Spleen (tissue), 11 donors: Measurements from ENCODE around the gene GPRC5B. TPM values are rescaled to one million over a fixed set of nuclear protein-coding genes. Genes with fewer than 3 reads are reported as not detected.

Source experiments
- DNase-seq: peaks from one replicate; pipeline ENCODE4 v3.0.0-alpha.2; 2020
- H3K27ac ChIP-seq, 8 donors: fragments of 200-600 bp; sonication (generic) in 7 of 8; 1 replicate in 4 of 8; 2 replicates in 4 of 8; pipeline versions ENCODE4 v1.5.0 to v1.8.0; 2016 to 2021; ENCODE audit warnings: inconsistent platforms in 4 of 8, mild to moderate bottlenecking in 4 of 8, moderate library complexity in 1 of 8
- H3K27me3 ChIP-seq, 7 donors: fragments of 200-600 bp; sonication (generic) in 6 of 7; replicated peaks in 1 of 7; 1 replicate in 4 of 7; 2 replicates in 3 of 7; pipeline versions ENCODE4 v1.5.0 to v1.8.0; 2016 to 2021; ENCODE audit warnings: inconsistent platforms in 3 of 7, mild to moderate bottlenecking in 1 of 7
- H3K36me3 ChIP-seq, 6 donors: fragments of 200-600 bp; sonication (generic) in 5 of 6; 1 replicate in 4 of 6; 2 replicates in 2 of 6; pipeline versions ENCODE4 v1.5.0 to v1.8.0; 2016 to 2021; ENCODE audit warnings: inconsistent platforms in 2 of 6
- H3K4me1 ChIP-seq, 6 donors: fragments of 200-600 bp; sonication (generic) in 5 of 6; 1 replicate in 3 of 6; 2 replicates in 3 of 6; pipeline versions ENCODE4 v1.5.0 to v1.8.0; 2016 to 2021; ENCODE audit warnings: inconsistent platforms in 3 of 6
- H3K4me3 ChIP-seq, 8 donors: fragments of 200-600 bp; sonication (generic) in 7 of 8; 1 replicate in 4 of 8; 2 replicates in 4 of 8; pipeline versions ENCODE4 v1.5.0 to v1.8.0; 2016 to 2021; ENCODE audit warnings: inconsistent platforms in 4 of 8, mild to moderate bottlenecking in 4 of 8, moderate library complexity in 2 of 8
- H3K9me3 ChIP-seq, 8 donors: fragments of 200-600 bp; sonication (generic) in 7 of 8; 1 replicate in 4 of 8; 2 replicates in 4 of 8; pipeline versions ENCODE4 v1.5.0 to v1.8.0; 2016 to 2021; ENCODE audit warnings: inconsistent platforms in 4 of 8
- POLR2A ChIP-seq, 3 donors: fragments of 450-650 bp; IDR thresholded peaks; one replicate each; pipeline ENCODE4 v1.5.1; 2017; ENCODE audit warnings: antibody characterized with exemption in 3 of 3, mild to moderate bottlenecking in 1 of 3
- POLR2AphosphoS5 ChIP-seq, 3 donors: sonication (generic); formaldehyde crosslinking; IDR thresholded peaks; one replicate each; pipeline ENCODE4 v1.5.1; 2017; ENCODE audit warnings: antibody characterized with exemption in 3 of 3
- WGBS, 5 donors: extraction: QIAGEN DNeasy Blood & Tissue Kit in 3 of 5; methylation state at CpG; one replicate each; pipeline versions ENCODE4 v1.1.5 to v1.1.7; 2013 to 2018; 5-methylcytosine and 5-hydroxymethylcytosine counted together
- intact Hi-C: fragments of 100-400 bp; cut with DNase I; formaldehyde crosslinking; loops from one replicate; pipeline ENCODE4 v1.15.0; 2023; ENCODE audit warnings: low total_unique reads
- polyA plus RNA-seq, 3 donors: library from polyadenylated mRNA; stranded (reverse); fragments of 200-250 nt; gene quantifications; one replicate each; pipeline ENCODE4 v1.2.1, GENCODE V29; 2013
- total RNA-seq, 7 donors: library from RNA; depleted of rRNA in 3 of 7; stranded (reverse); fragments of >200 nt in 3 of 7; fragmentation: NEBNext Ultra II Directional in 4 of 7; extraction: Animal tissue kit (Norgen Biotek cat#: 25700) in 4 of 7; gene quantifications; one replicate each; pipeline versions ENCODE4 v1.1.0 to v1.2.1, GENCODE V29; 2016 to 2021
- TF ChIP-seq, protein P1 (sequence below), 11 experiments: fragments of 200-600 bp in 7 of 11; fragments of 450-650 bp in 4 of 11; sonication (generic) in 4 of 11; IDR thresholded peaks in 8 of 11; conservative IDR thresholded peaks in 3 of 11; 1 replicate in 7 of 11; 2 replicates in 4 of 11; pipeline versions ENCODE4 v1.4.0 to v1.8.0; 2016 to 2021; ENCODE audit warnings: antibody characterized with exemption in 11 of 11, inconsistent platforms in 4 of 11, mild to moderate bottlenecking in 1 of 11
- donor health status: healthy with polysubstance abuse.
- donor health status: DM: no; HTN: no; CAD: no; lungs with moderate emphysema.
- donor health status: DM: no; HTN: no; CAD: no.
- donor health status: Bipolar disorder and iron deficiency.
- donor health status: healthy.
- donor health status: DM: no; HTN: no; CAD: no.
- donor health status: DM: yes; HTN: yes; CAD: no.

Gene GPRC5B
- total and polyA plus RNA-seq, 10 donors: 4.0 to 8.6 (median 6.5) TPM

DNA sequence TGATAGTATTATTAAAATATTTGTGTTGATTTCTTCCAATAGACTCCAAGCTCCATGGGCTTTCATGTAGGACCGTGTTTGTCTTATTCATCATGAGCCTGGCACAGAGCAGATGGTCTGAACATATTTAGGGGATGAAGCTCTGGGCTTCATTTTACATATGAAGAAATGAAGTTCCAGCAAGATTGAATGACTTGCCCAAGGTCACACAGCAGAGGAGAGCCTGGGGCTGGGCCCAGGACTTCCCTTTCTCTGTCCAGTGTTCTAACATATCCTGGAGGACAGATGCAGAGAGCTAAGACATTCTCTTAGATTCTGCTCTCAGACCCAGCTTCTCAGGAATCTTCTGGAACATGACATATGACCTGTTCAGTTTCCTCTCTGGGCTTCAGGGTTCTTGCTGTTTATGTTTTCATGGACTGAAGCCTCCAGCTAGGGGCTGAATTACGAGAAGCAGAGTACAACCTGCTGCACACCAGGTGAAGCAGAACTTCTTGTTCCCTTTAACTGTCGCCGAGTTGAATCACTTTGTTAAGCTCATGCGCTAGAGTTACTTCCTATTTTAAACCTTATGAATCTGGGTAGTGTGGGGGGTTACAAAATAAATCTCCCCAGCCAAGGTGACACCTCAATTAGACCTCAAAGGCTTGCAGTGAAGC is 53.6 kb downstream of the GPRC5B start:
- TF ChIP-seq POLR2A (IDR thresholded peaks at IDR 0.05) (no peak), POLR2AphosphoS5 (IDR thresholded peaks at IDR 0.05) (no peak)
- TF ChIP-seq, protein P1, sequence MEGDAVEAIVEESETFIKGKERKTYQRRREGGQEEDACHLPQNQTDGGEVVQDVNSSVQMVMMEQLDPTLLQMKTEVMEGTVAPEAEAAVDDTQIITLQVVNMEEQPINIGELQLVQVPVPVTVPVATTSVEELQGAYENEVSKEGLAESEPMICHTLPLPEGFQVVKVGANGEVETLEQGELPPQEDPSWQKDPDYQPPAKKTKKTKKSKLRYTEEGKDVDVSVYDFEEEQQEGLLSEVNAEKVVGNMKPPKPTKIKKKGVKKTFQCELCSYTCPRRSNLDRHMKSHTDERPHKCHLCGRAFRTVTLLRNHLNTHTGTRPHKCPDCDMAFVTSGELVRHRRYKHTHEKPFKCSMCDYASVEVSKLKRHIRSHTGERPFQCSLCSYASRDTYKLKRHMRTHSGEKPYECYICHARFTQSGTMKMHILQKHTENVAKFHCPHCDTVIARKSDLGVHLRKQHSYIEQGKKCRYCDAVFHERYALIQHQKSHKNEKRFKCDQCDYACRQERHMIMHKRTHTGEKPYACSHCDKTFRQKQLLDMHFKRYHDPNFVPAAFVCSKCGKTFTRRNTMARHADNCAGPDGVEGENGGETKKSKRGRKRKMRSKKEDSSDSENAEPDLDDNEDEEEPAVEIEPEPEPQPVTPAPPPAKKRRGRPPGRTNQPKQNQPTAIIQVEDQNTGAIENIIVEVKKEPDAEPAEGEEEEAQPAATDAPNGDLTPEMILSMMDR (IDR thresholded peaks at IDR 0.05 in 8 of 11, conservative IDR thresholded peaks at IDR 0.05 in 3 of 11): no peak
- intact Hi-C loops: no loop called here
- no peak for DNase-seq
- H3K27ac ChIP-seq: no peak overlapping the region
- H3K4me3 ChIP-seq: no peak overlapping the region
- H3K36me3 ChIP-seq: no peaks in the 10 kb centered on the region
- no peaks in the 10 kb centered on the region for H3K27me3 ChIP-seq
- no peaks in the 10 kb centered on the region for H3K4me1 ChIP-seq
- 35 to 63% (median 47%) methylated on average over 5 of the region's 5 CpGs for WGBS, 5 donors
- H3K9me3 ChIP-seq: no peaks in the 10 kb centered on the region

DNA sequence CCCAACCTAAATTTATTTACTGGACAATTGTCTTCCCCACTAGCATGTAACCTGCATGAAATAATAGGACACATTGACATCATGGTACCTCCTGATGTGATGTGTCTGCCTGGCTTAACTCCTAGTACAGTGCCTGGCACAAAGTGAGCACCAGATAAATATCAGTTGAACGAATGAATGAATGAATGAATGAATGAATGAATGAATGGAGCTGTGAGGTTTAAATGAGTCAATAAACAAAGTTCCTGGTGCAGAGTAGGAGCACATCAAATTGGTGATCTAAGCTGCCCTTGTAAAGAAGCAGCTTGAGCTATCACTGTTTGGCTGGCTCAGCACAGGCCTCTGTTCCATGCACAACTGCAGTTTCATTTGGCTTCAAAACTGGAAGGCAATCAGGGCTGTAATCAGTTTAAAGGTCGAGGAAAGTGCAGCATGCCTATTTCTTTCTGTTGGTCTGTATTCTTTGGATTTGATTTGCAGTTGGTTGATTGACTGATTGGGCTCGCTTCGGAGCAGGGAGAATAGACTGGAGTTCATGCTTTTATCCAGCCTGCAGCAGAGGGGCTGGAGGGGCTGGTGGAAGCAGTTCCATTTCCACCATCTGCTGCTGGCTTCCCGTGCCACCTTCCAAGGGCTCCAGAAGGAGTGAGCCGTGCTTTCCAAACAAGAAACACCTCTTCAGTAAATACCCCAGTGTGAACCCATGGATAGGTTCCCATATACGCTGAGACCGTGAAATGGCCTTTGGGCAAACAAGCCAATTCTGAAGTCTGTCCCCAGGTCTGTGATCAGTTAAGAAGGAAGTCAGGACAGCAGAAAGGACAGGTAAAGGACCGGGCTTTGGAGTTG is 54.6 kb downstream of the GPRC5B start:
- Histone ChIP-seq H3K36me3 (no peaks in the 10 kb centered on the region), H3K27me3 (no peaks in the 10 kb centered on the region), H3K4me3 (no peak overlapping the region), H3K27ac (no peak overlapping the region), H3K9me3 (no peaks in the 10 kb centered on the region), H3K4me1 (no peaks in the 10 kb centered on the region)
- WGBS, 5 donors: 84 to 93% (median 90%) methylated on average over 9 of the region's 9 CpGs
- DNase-seq: no peak
- intact Hi-C loops: no loop called here
- TF ChIP-seq, protein P1 (IDR thresholded peaks at IDR 0.05 in 8 of 11, conservative IDR thresholded peaks at IDR 0.05 in 3 of 11): no peak
- no peak for TF ChIP-seq POLR2AphosphoS5 (IDR thresholded peaks at IDR 0.05)
- TF ChIP-seq POLR2A (IDR thresholded peaks at IDR 0.05): no peak

DNA sequence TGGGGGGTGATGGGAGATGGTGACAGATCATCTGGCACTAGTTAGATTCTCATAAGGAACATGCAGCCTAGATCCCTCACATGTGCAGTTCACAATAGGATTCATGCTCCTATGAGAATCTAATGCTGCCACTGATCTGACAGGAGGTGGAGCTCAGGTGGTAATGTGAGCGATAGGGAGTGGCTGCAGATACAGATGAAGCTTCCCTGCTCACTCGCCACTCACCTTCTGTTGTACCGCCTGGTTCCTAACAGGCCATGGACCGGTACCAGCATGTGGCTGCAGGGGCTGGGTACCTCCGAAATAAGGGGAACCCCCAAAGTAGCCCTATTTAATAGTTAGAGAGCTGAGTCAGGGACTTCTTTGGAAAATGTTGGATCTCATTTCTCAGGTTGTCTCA is 60.4 kb downstream of the GPRC5B start:
- no peak for DNase-seq
- Histone ChIP-seq H3K9me3 (no peaks in the 10 kb centered on the region), H3K4me3 (no peak overlapping the region), H3K27me3 (no peaks in the 10 kb centered on the region), H3K27ac (no peak overlapping the region), H3K36me3 (no peaks in the 10 kb centered on the region), H3K4me1 (no peaks in the 10 kb centered on the region)
- WGBS, 5 donors: 87 to 97% (median 95%) methylated on average over 5 of the region's 5 CpGs
- TF ChIP-seq, protein P1 (IDR thresholded peaks at IDR 0.05 in 8 of 11, conservative IDR thresholded peaks at IDR 0.05 in 3 of 11): no peak
- no peak for TF ChIP-seq POLR2A (IDR thresholded peaks at IDR 0.05)
- no peak for TF ChIP-seq POLR2AphosphoS5 (IDR thresholded peaks at IDR 0.05)
- intact Hi-C loops: no loop called here

DNA sequence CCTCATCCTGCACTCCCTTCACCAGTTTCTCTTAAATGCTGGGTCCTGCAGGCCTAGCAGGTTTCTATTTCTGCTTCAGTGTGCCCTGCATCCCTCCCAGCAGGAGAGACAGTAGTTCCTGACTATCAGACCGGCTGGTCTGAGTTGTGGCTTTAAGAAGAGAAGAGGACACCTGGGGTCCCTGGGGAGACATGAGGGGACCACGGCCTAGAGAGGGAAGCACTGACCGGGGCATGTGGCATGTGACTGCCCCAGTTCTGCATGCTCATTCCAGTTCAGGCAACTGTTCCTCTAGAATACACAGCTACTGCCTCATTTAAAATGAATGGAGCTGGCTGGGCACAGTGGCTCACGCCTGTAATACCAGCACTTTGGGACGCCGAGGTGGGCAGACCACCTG is 61.3 kb downstream of the GPRC5B start:
- WGBS, 5 donors: 78 to 92% (median 87%) methylated on average over 4 to 6 of the region's 6 CpGs
- intact Hi-C loops: no loop called here
- TF ChIP-seq POLR2AphosphoS5 (IDR thresholded peaks at IDR 0.05) (no peak), POLR2A (IDR thresholded peaks at IDR 0.05) (no peak)
- TF ChIP-seq, protein P1 (IDR thresholded peaks at IDR 0.05 in 8 of 11, conservative IDR thresholded peaks at IDR 0.05 in 3 of 11): no peak
- DNase-seq: no peak
- H3K36me3 ChIP-seq: no peaks in the 10 kb centered on the region
- no peak overlapping the region for H3K4me3 ChIP-seq
- no peaks in the 10 kb centered on the region for H3K4me1 ChIP-seq
- H3K27me3 ChIP-seq: no peaks in the 10 kb centered on the region
- no peaks in the 10 kb centered on the region for H3K9me3 ChIP-seq
- no peak overlapping the region for H3K27ac ChIP-seq
